22Rv1 (cell line): Measurements from ENCODE around the gene CMTM2.

Source experiments
- ZFX ChIP-seq: fragments of 450-650 bp; IDR thresholded peaks from 2 replicates; pipeline ENCODE4 v1.6.1; 2017; ENCODE audit warnings: antibody characterized with exemption, borderline replicate concordance
- TF ChIP-seq, protein P1 (sequence below): fragments of 450-650 bp; IDR thresholded peaks from 2 replicates; pipeline ENCODE4 v1.5.1; 2017; ENCODE audit warnings: mild to moderate bottlenecking

DNA sequence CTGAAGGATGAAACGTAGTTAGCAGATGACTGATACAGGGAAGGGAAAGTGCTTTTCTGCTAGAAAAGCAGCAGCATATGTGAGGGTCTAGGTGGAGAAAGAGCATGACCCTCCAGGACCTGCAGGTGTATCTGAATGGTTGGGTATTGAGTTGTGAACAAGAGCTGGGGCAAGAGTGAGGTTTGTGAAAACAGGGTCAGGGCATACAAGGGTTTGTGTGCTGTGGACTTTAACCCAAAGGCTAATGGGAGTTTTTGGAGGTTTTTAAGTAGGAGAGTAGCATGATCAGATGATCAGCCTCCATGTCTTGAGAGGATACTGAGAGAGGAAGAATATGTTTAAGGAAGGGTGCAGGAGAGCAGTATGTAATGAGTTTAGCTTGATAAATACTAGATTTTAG, 19.2 kb upstream of the CMTM2 start:
- TF ChIP-seq, protein P1, sequence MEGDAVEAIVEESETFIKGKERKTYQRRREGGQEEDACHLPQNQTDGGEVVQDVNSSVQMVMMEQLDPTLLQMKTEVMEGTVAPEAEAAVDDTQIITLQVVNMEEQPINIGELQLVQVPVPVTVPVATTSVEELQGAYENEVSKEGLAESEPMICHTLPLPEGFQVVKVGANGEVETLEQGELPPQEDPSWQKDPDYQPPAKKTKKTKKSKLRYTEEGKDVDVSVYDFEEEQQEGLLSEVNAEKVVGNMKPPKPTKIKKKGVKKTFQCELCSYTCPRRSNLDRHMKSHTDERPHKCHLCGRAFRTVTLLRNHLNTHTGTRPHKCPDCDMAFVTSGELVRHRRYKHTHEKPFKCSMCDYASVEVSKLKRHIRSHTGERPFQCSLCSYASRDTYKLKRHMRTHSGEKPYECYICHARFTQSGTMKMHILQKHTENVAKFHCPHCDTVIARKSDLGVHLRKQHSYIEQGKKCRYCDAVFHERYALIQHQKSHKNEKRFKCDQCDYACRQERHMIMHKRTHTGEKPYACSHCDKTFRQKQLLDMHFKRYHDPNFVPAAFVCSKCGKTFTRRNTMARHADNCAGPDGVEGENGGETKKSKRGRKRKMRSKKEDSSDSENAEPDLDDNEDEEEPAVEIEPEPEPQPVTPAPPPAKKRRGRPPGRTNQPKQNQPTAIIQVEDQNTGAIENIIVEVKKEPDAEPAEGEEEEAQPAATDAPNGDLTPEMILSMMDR = no peak
- no peak for TF ChIP-seq ZFX
